Measurements from ENCODE around the gene MAP2K1. TPM values are rescaled to one million over a fixed set of nuclear protein-coding genes. Genes with fewer than 3 reads are reported as not detected.

Gene MAP2K1
- total and polyA plus RNA-seq, 9 of the 15 experiments (the other 6 are each of a cell fraction or from before 2014, with no cell fraction given) = 7.5 to 58.3 (median 30.0) TPM

GRCh38 chr15:66504563-66505429, 118.1 kb downstream of the MAP2K1 start, which contains the start of the genes RPL4 and ZWILCH (continued):
- TF ChIP-seq NKRF (IDR thresholded peaks at IDR 0.05; ENCODE audit: borderline replicate concordance) (peak; percentile 100), ETS2 (tag; IDR thresholded peaks at IDR 0.05; ENCODE audit: borderline replicate concordance, poor library complexity, severe bottlenecking) (no peak), SMARCA4 (IDR thresholded peaks at IDR 0.05) (no peak), BRD9 (IDR thresholded peaks at IDR 0.05; ENCODE audit: low read depth, partially characterized antibody) (peak; percentile 62), ZNF232 (CRISPR knock-in tag; IDR thresholded peaks at IDR 0.05) (no peak), SAFB2 (IDR thresholded peaks at IDR 0.05; ENCODE audit: borderline replicate concordance, low read depth, low read length, severe bottlenecking) (no peak), CUX1 (CRISPR knock-in tag; IDR thresholded peaks at IDR 0.05) (0 out of 2 replicates have a peak, but pooled peaks have one; percentile 59), NR2C1 (IDR thresholded peaks at IDR 0.05) (peak; percentile 94), NR2C1 (tag; IDR thresholded peaks at IDR 0.05) (peak; percentile 90), EGR1 (conservative IDR thresholded peaks at IDR 0.05) (no peak; the same call in 1 of the 2 replicates), TEAD2 (tag; IDR thresholded peaks at IDR 0.05) (no peak), PCBP2 (IDR thresholded peaks at IDR 0.05; ENCODE audit: low read depth, low read length, poor library complexity, severe bottlenecking) (no peak), HMGN3 (IDR thresholded peaks at IDR 0.05; ENCODE audit: borderline replicate concordance, extremely low read depth, insufficient read length, low read depth, low read length) (no peak), TBL1XR1 (IDR thresholded peaks at IDR 0.05; ENCODE audit: low read length in 2 of 2) (no peak), ZNF282 (CRISPR knock-in tag; IDR thresholded peaks at IDR 0.05) (no peak), FUS (optimal IDR thresholded peaks at IDR 0.05; ENCODE audit: low read depth, low read length) (no peak), PHF20 (IDR thresholded peaks at IDR 0.05; ENCODE audit: partially characterized antibody) (peak; percentile 62)
- TF ChIP-seq, protein P1, sequence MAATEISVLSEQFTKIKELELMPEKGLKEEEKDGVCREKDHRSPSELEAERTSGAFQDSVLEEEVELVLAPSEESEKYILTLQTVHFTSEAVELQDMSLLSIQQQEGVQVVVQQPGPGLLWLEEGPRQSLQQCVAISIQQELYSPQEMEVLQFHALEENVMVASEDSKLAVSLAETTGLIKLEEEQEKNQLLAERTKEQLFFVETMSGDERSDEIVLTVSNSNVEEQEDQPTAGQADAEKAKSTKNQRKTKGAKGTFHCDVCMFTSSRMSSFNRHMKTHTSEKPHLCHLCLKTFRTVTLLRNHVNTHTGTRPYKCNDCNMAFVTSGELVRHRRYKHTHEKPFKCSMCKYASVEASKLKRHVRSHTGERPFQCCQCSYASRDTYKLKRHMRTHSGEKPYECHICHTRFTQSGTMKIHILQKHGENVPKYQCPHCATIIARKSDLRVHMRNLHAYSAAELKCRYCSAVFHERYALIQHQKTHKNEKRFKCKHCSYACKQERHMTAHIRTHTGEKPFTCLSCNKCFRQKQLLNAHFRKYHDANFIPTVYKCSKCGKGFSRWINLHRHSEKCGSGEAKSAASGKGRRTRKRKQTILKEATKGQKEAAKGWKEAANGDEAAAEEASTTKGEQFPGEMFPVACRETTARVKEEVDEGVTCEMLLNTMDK (IDR thresholded peaks at IDR 0.05; ENCODE audit: borderline replicate concordance, insufficient read depth, low read depth, low read length, poor library complexity, severe bottlenecking) = no peak
